Caco-2 (cell line): Measurements from ENCODE around the gene SLC25A41. TPM values are rescaled to one million over a fixed set of nuclear protein-coding genes. Genes with fewer than 3 reads are reported as not detected.

ENCODE experiments used
- BruUV-seq: library from RNA; stranded (reverse); fragments of 400-500 nt; replicated peaks from 2 replicates; lab custom pipeline; 2021; lab: Mats Ljungman, UMichigan
- CTCF ChIA-PET: fragments of 300-600 bp; sonication (Branson Sonifier 250); formaldehyde crosslinking; loops from one replicate; lab custom pipeline; 2022; ENCODE audit warnings: antibody characterized with exemption; lab: Charles Lee
- POLR2A ChIA-PET: fragments of 300-600 bp; sonication (Branson Sonifier 250); formaldehyde crosslinking; loops from one replicate; lab custom pipeline; 2022; ENCODE audit warnings: antibody characterized with exemption; lab: Charles Lee
- DNase-seq, 2 experiments: peaks; one replicate each; pipeline versions ENCODE4 v3.0.0 to v3.0.0-alpha.2; 2020 to 2022
- H3K27me3 ChIP-seq: replicated peaks from 2 replicates; pipeline ENCODE4 v1.6.0; 2011; ENCODE audit warnings: low read length; ENCODE audit not compliant: control insufficient read depth, insufficient read depth
- H3K36me3 ChIP-seq: 2 replicates; pipeline ENCODE4 v1.5.1; 2011; ENCODE audit warnings: low read length; ENCODE audit not compliant: control insufficient read depth, insufficient read depth
- H3K4me1 ChIP-seq: fragments of 250-450 bp; sonication (Bioruptor Pico); 2 replicates; pipeline ENCODE4 v1.5.1; 2020; ENCODE audit warnings: mild to moderate bottlenecking
- H3K4me3 ChIP-seq: 2 replicates; pipeline ENCODE4 v1.5.1; 2011; ENCODE audit warnings: low read depth, mild to moderate bottlenecking, control low read depth, low read length
- H3K9me3 ChIP-seq: fragments of 250-450 bp; sonication (Bioruptor Pico); 2 replicates; pipeline ENCODE4 v1.5.1; 2020; ENCODE audit warnings: mild to moderate bottlenecking, moderate library complexity
- H3K27ac Mint-ChIP-seq: one replicate; pipeline ENCODE4 v1.8.0; 2022; ENCODE audit warnings: mixed read lengths; ENCODE audit not compliant: unreplicated experiment
- H3K27me3 Mint-ChIP-seq: one replicate; pipeline ENCODE4 v1.8.0; 2022; ENCODE audit warnings: mixed read lengths; ENCODE audit not compliant: insufficient read depth, unreplicated experiment
- H3K36me3 Mint-ChIP-seq: one replicate; pipeline ENCODE4 v1.8.0; 2022; ENCODE audit warnings: mild to moderate bottlenecking, mixed read lengths; ENCODE audit not compliant: insufficient read depth, unreplicated experiment
- H3K4me1 Mint-ChIP-seq: one replicate; pipeline ENCODE4 v1.8.0; 2022; ENCODE audit warnings: low read depth, mixed read lengths; ENCODE audit not compliant: unreplicated experiment
- H3K4me3 Mint-ChIP-seq: one replicate; pipeline ENCODE4 v1.8.0; 2022; ENCODE audit warnings: mild to moderate bottlenecking, moderate library complexity, mixed read lengths; ENCODE audit not compliant: unreplicated experiment
- H3K9me3 Mint-ChIP-seq: one replicate; pipeline ENCODE4 v1.8.0; 2022; ENCODE audit warnings: mixed read lengths; ENCODE audit not compliant: unreplicated experiment
- intact Hi-C: fragments of 100-400 bp; cut with micrococcal nuclease; formaldehyde crosslinking; loops from one replicate; pipeline ENCODE4 v1.10.0; 2022; ENCODE audit not compliant: unreplicated experiment
- total RNA-seq: library from RNA; stranded (reverse); gene quantifications from 2 replicates; pipeline ENCODE4 v1.2.3, GENCODE V29; 2022
- TF ChIP-seq, protein P1 (sequence below), 2 experiments: fragments of 200-600 bp in 1 of 2; IDR thresholded peaks; 1 replicate in 1 of 2; 2 replicates in 1 of 2; pipeline versions ENCODE4 v1.5.1 to v1.8.0; 2011 to 2022; ENCODE audit warnings: antibody characterized with exemption in 1 of 2, control low read depth in 1 of 2, inconsistent platforms in 1 of 2, low read depth in 1 of 2, low read length in 1 of 2, mild to moderate bottlenecking in 1 of 2, moderate library complexity in 1 of 2; ENCODE audit not compliant: insufficient read depth in 1 of 2, severe bottlenecking in 1 of 2, unreplicated experiment in 1 of 2

Gene SLC25A41
- total RNA-seq, 1 experiment from 2014 or later = not detected

DNA sequence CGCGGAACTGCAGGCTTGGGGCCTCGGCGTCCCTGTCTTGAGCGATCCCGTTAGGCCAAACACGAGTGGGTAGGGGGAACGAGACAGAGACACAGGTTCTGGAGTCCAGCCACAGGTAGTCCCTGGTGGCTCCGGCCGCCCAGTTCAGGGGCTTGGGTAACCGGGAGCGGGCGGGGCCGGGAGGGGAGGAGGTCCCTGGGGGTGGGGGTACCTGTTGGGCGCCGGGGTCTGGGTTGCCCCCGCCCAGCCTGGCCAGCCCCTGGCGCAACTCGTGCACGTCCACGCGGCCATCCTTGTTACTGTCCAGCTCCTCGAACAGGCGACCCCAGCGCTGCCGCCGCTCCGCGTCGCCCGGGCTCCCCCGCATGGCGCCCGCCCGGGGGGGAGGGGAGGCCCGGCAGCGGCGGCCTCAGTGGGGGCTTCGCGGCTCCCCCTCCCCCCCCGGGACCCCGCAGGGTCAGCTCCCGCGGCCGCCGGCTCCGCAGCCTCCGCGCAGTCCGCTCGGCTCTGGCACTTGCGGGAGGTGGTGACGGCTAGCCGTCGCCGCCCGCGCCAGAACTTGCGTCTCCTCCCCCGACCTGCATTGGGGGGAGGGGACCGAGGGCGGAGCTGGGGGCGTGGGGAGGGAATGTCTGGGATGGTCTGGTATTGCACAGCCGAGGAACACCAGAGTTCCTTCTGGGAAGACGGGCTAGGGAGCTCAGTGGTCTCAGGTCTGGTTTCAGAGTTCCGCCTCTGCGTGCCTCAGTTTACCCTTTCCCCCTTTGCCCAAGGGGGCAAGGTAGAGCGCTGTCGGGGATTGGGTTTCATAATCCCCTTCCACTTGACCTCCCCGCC, 25.9 kb upstream of the SLC25A41 start, which contains the start of gene SLC25A23:
SLC25A23 (minus strand) TSS at position 531 of the 837 bp plus-strand sequence; CDS start at position 367, 164 bp downstream.
- Mint-ChIP-seq H3K36me3 (peaks cover 35% of the 10 kb centered on the region), H3K4me3 (peak within 1 kb of the TSS; percentile 86), H3K27ac (peak within 1 kb of the TSS; percentile 87), H3K27me3 (no peaks in the 10 kb centered on the region), H3K9me3 (no peaks in the 10 kb centered on the region), H3K4me1 (peaks cover 7% of the 10 kb centered on the region)
- Histone ChIP-seq H3K4me1 (no peaks in the 10 kb centered on the region), H3K36me3 (peaks cover 3% of the 10 kb centered on the region), H3K4me3 (peak within 1 kb of the TSS; percentile 50), H3K27me3 (no peaks in the 10 kb centered on the region), H3K9me3 (no peaks in the 10 kb centered on the region)
- intact Hi-C loops = loop anchor here (1.0 kb wide), 1 partner anchor 17 kb away; no protein-coding TSS in a partner anchor
- ChIA-PET POLR2A (interaction anchor here (0.8 to 1.4 kb wide), 2 partner anchors 34 to 87 kb away, joined by 3 to 9 read pairs; partner anchors contain the start of genes ALKBH7 and KHSRP), CTCF (interaction anchor here (0.6 to 0.7 kb wide), 2 partner anchors 34 to 883 kb away, joined by 3 read pairs; partner anchors contain the start of gene KHSRP)
- no TSS peak for BruUV-seq
- DNase-seq = peak; percentile 84 to 85
- TF ChIP-seq, protein P1, sequence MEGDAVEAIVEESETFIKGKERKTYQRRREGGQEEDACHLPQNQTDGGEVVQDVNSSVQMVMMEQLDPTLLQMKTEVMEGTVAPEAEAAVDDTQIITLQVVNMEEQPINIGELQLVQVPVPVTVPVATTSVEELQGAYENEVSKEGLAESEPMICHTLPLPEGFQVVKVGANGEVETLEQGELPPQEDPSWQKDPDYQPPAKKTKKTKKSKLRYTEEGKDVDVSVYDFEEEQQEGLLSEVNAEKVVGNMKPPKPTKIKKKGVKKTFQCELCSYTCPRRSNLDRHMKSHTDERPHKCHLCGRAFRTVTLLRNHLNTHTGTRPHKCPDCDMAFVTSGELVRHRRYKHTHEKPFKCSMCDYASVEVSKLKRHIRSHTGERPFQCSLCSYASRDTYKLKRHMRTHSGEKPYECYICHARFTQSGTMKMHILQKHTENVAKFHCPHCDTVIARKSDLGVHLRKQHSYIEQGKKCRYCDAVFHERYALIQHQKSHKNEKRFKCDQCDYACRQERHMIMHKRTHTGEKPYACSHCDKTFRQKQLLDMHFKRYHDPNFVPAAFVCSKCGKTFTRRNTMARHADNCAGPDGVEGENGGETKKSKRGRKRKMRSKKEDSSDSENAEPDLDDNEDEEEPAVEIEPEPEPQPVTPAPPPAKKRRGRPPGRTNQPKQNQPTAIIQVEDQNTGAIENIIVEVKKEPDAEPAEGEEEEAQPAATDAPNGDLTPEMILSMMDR (IDR thresholded peaks at IDR 0.05; ENCODE audit: insufficient read depth in 1 of 2, low read depth in 1 of 2, low read length in 1 of 2, severe bottlenecking in 1 of 2, unreplicated experiment in 1 of 2) = no peak

- H3K27me3 ChIP-seq = no peaks in the 10 kb centered on the region
- POLR2A ChIA-PET = interaction anchor here (0.8 to 1.4 kb wide), 2 partner anchors 33 to 86 kb away, joined by 3 to 9 read pairs; partner anchors contain the start of genes ALKBH7 and KHSRP
- Mint-ChIP-seq H3K4me3 (peak overlapping the region; percentile 86), H3K27me3 (no peaks in the 10 kb centered on the region), H3K27ac (peak overlapping the region; percentile 80), H3K9me3 (no peaks in the 10 kb centered on the region), H3K4me1 (peaks cover 7% of the 10 kb centered on the region), H3K36me3 (peaks cover 35% of the 10 kb centered on the region)
- CTCF ChIA-PET = no interaction called here
- H3K4me1 ChIP-seq = no peaks in the 10 kb centered on the region
- BruUV-seq = no TSS peak
- H3K36me3 ChIP-seq = peaks cover 5% of the 10 kb centered on the region
- peak overlapping the region; percentile 50 for H3K4me3 ChIP-seq
- peaks cover 4% of the 10 kb centered on the region for H3K9me3 ChIP-seq
- peak; percentile 14 to 44 for DNase-seq
- TF ChIP-seq, protein P1 (IDR thresholded peaks at IDR 0.05; ENCODE audit: insufficient read depth in 1 of 2, low read depth in 1 of 2, low read length in 1 of 2, severe bottlenecking in 1 of 2, unreplicated experiment in 1 of 2) = no peak
- intact Hi-C loops = no loop called here
Measured at GRCh38 chr19:6458695-6459261, 25.2 kb upstream of the SLC25A41 start.

GRCh38 chr19:6457958-6458694, 24.6 kb upstream of the SLC25A41 start:
- Histone ChIP-seq H3K4me1 (no peaks in the 10 kb centered on the region), H3K9me3 (peaks cover 5% of the 10 kb centered on the region), H3K36me3 (peaks cover 5% of the 10 kb centered on the region), H3K27me3 (no peaks in the 10 kb centered on the region), H3K4me3 (no peak overlapping the region)
- POLR2A ChIA-PET = no interaction called here
- CTCF ChIA-PET = no interaction called here
- TF ChIP-seq, protein P1 (IDR thresholded peaks at IDR 0.05; ENCODE audit: insufficient read depth in 1 of 2, low read depth in 1 of 2, low read length in 1 of 2, severe bottlenecking in 1 of 2, unreplicated experiment in 1 of 2) = no peak
- Mint-ChIP-seq H3K27me3 (no peaks in the 10 kb centered on the region), H3K27ac (peak overlapping the region; percentile 80), H3K4me1 (peaks cover 7% of the 10 kb centered on the region), H3K9me3 (no peaks in the 10 kb centered on the region), H3K36me3 (peaks cover 41% of the 10 kb centered on the region), H3K4me3 (peak overlapping the region; percentile 86)
- intact Hi-C loops = no loop called here
- no peak for DNase-seq
- BruUV-seq = TSS peak; percentile 46
